NB4 (cell line): Measurements from ENCODE around the gene PDK1.

Source experiments
- MYC ChIP-seq: IDR thresholded peaks from 2 replicates; pipeline ENCODE4 v1.6.1; 2011; ENCODE audit warnings: low read depth, low read length
- POLR2A ChIP-seq: IDR thresholded peaks from 2 replicates; pipeline ENCODE4 v1.6.1; 2011; ENCODE audit warnings: mild to moderate bottlenecking; ENCODE audit not compliant: insufficient read length; ENCODE audit errors: extremely low read depth
- TF ChIP-seq, protein P1 (sequence below): IDR thresholded peaks from one replicate; pipeline ENCODE4 v1.5.1; 2012; ENCODE audit warnings: low read depth, low read length

DNA sequence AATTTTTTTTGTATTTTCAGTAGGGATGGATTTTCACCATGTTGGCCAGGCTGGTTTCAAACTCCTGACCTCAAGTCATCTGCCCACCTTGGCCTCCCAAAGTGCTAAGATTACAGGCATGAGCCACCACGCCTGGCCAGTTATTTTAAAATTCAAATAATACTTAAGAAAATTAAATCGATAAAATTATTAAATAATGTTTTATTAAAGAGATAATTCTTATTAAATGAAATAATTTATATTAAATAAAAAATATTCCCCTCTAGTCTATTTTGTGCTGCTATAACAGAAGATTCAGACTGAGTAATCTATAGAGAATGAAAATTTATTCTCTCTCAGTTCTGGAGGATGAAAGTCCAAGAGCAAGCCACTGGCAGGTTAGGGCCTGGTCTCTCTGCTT lies 61.2 kb downstream of the PDK1 start:
- TF ChIP-seq MYC, result no peak
- TF ChIP-seq, protein P1, sequence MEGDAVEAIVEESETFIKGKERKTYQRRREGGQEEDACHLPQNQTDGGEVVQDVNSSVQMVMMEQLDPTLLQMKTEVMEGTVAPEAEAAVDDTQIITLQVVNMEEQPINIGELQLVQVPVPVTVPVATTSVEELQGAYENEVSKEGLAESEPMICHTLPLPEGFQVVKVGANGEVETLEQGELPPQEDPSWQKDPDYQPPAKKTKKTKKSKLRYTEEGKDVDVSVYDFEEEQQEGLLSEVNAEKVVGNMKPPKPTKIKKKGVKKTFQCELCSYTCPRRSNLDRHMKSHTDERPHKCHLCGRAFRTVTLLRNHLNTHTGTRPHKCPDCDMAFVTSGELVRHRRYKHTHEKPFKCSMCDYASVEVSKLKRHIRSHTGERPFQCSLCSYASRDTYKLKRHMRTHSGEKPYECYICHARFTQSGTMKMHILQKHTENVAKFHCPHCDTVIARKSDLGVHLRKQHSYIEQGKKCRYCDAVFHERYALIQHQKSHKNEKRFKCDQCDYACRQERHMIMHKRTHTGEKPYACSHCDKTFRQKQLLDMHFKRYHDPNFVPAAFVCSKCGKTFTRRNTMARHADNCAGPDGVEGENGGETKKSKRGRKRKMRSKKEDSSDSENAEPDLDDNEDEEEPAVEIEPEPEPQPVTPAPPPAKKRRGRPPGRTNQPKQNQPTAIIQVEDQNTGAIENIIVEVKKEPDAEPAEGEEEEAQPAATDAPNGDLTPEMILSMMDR, result no peak
- no peak for TF ChIP-seq POLR2A
